Hepatocyte (in vitro differentiated cells): ENCODE measurements around the gene KANSL3. TPM values are rescaled to one million over a fixed set of nuclear protein-coding genes. Genes with fewer than 3 reads are reported as not detected.
"Not testable (repeated sequence)": the region's sequence is repeated elsewhere in the genome, so short reads cannot be mapped to it uniquely, and the experiment has no call there.

ENCODE experiments used
- DNase-seq: peaks from one replicate; pipeline ENCODE4 v3.0.0-alpha.2; 2016; ENCODE audit warnings: low spot score
- H2AFZ ChIP-seq: fragments of 200-600 bp; sonication (generic); 2 replicates; pipeline ENCODE4 v1.6.0; 2016; ENCODE audit warnings: antibody characterized with exemption, mild to moderate bottlenecking
- H3K27ac ChIP-seq: fragments of 200-600 bp; sonication (generic); 2 replicates; pipeline ENCODE4 v1.5.1; 2016; ENCODE audit warnings: mild to moderate bottlenecking
- H3K27me3 ChIP-seq: fragments of 200-600 bp; sonication (generic); 2 replicates; pipeline ENCODE4 v1.6.1; 2016
- H3K36me3 ChIP-seq: fragments of 200-600 bp; sonication (generic); replicated peaks from 2 replicates; pipeline ENCODE4 v1.5.1; 2016; ENCODE audit warnings: low read depth; ENCODE audit not compliant: insufficient read depth
- H3K4me1 ChIP-seq: fragments of 200-600 bp; sonication (generic); 2 replicates; pipeline ENCODE4 v1.5.1; 2016; ENCODE audit warnings: mild to moderate bottlenecking, moderate library complexity; ENCODE audit not compliant: insufficient read depth
- H3K4me2 ChIP-seq: fragments of 200-600 bp; sonication (generic); 2 replicates; pipeline ENCODE4 v1.6.0; 2016
- H3K4me3 ChIP-seq: fragments of 200-600 bp; sonication (generic); 2 replicates; pipeline ENCODE4 v1.5.1; 2016; ENCODE audit warnings: mild to moderate bottlenecking
- H3K79me2 ChIP-seq: fragments of 200-600 bp; sonication (generic); 2 replicates; pipeline ENCODE4 v1.6.0; 2017; ENCODE audit warnings: mild to moderate bottlenecking
- H3K9me2 ChIP-seq: fragments of 200-600 bp; sonication (generic); replicated peaks from 2 replicates; pipeline ENCODE4 v1.6.0; 2017; ENCODE audit warnings: mild to moderate bottlenecking; ENCODE audit not compliant: insufficient read depth
- H3K9me3 ChIP-seq: fragments of 200-600 bp; sonication (generic); 2 replicates; pipeline ENCODE4 v1.5.1; 2016; ENCODE audit warnings: low read depth, mild to moderate bottlenecking
- H4K20me1 ChIP-seq: fragments of 200-600 bp; sonication (generic); 2 replicates; pipeline ENCODE4 v1.6.0; 2016; ENCODE audit warnings: mild to moderate bottlenecking; ENCODE audit not compliant: insufficient read depth, poor library complexity, severe bottlenecking
- EZH2 ChIP-seq: fragments of 200-600 bp; sonication (generic); IDR thresholded peaks from 2 replicates; pipeline ENCODE4 v1.6.1; 2016; ENCODE audit warnings: antibody characterized with exemption, mild to moderate bottlenecking, borderline replicate concordance
- EZH2phosphoT487 ChIP-seq: fragments of 200-600 bp; sonication (generic); IDR thresholded peaks from one replicate; pipeline ENCODE4 v1.6.1; 2018; ENCODE audit warnings: antibody characterized with exemption, mild to moderate bottlenecking, low read depth, moderate library complexity; ENCODE audit not compliant: unreplicated experiment, severe bottlenecking
- WGBS: methylation state at CpG from one replicate; pipeline ENCODE4 v1.1.6; 2016; ENCODE audit warnings: low lambda C conversion rate; ENCODE audit errors: missing lambda C conversion rate; 5-methylcytosine and 5-hydroxymethylcytosine counted together
- polyA plus RNA-seq: library from polyadenylated mRNA; unstranded; fragments of >200 nt; fragmentation: Nextera tagmentation; extraction: Ambion mirVana; gene quantifications from 2 replicates; pipeline ENCODE4 v1.2.1, GENCODE V29; 2016
- total RNA-seq: library from RNA; depleted of rRNA; stranded (reverse); fragments of >200 nt; gene quantifications from 2 replicates; pipeline ENCODE4 v1.2.3, GENCODE V29; 2014
- TF ChIP-seq, protein P1 (sequence below): fragments of 200-600 bp; sonication (generic); IDR thresholded peaks from 2 replicates; pipeline ENCODE4 v1.5.1; 2016; ENCODE audit warnings: antibody characterized with exemption, mild to moderate bottlenecking; ENCODE audit not compliant: poor library complexity

Gene KANSL3
- total and polyA plus RNA-seq, 2 experiments from 2014 or later: 18.4 to 26.7 TPM

DNA sequence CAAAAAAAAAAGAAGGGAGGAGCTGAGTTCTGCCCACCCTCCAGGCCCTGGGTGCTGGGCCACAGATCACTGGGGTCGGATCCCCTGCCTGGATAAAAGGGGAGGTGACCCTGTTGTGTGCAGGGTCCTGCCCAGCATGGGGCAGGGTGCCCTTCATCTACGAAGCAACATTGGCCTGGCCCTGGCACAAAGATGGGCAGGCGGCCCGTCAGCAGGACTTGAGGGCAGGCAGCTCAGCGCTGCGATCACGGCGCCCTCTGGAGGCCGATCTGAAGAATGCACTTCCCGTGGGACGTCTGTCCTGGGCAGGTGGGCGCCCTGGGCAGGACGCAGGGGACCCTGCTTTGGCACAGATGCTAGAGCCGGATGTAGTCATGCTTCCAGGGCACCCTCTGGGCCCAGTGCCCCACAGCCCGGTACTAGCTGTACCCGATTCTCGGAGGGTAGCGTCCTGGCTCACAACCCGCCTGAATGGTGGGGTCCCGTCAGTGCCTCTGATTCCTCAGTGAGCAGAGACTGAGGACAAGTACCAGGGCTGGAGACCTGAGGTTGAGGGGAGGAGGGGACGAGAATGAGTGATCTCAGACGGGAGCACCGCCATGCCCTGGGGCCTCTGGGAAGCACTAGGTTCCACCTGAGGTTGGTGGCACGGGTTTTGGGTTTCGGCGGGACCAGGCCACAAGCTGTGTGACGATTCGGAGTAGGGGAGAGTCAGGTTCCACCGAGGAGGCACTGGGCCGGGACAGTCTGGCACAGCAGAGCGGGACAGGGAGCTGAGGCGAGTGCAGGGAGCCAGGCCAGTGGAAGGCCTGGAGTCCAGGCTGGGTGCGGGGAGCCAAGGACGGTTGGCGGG lies 83.6 kb downstream of the KANSL3 start:
- no peak overlapping the region for H3K27ac ChIP-seq

DNA sequence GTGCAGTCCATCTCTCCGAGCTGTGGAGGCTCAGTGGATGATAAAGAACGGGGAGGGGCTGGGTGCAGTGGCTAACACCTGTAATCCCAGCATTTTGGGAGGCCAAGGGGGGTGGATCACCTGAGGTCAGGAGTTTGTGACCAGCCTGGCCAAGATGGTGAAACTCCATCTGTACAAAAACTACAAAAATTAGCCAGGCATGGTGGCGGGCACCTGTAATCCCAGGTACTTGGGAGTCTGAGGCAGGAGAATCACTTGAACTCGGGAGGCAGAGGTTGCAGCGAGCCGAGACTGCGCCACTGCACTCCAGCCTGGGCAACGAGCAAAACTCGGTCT lies 84.2 kb downstream of the KANSL3 start:
- H3K79me2 ChIP-seq, H2AFZ ChIP-seq, H4K20me1 ChIP-seq, H3K9me3 ChIP-seq, H3K4me1 ChIP-seq, H3K9me2 ChIP-seq, DNase-seq, H3K27me3 ChIP-seq, H3K36me3 ChIP-seq, H3K27ac ChIP-seq, H3K4me3 ChIP-seq: not testable (repeated sequence)
- WGBS: 75% methylated on average over 9 of the region's 9 CpGs
- peak overlapping the region; percentile 65 for H3K4me2 ChIP-seq

More for the DNA sequence above, 83.6 kb downstream of the KANSL3 start:
- Histone ChIP-seq H4K20me1 (no peaks in the 10 kb centered on the region), H3K4me3 (no peak overlapping the region), H3K9me2 (no peaks in the 10 kb centered on the region), H3K27me3 (no peaks in the 10 kb centered on the region), H3K4me1 (no peaks in the 10 kb centered on the region), H2AFZ (no peak overlapping the region), H3K9me3 (no peaks in the 10 kb centered on the region), H3K79me2 (no peaks in the 10 kb centered on the region), H3K36me3 (no peaks in the 10 kb centered on the region), H3K4me2 (peak overlapping the region; percentile 65)
- no peak for TF ChIP-seq EZH2phosphoT487
- TF ChIP-seq, protein P1, sequence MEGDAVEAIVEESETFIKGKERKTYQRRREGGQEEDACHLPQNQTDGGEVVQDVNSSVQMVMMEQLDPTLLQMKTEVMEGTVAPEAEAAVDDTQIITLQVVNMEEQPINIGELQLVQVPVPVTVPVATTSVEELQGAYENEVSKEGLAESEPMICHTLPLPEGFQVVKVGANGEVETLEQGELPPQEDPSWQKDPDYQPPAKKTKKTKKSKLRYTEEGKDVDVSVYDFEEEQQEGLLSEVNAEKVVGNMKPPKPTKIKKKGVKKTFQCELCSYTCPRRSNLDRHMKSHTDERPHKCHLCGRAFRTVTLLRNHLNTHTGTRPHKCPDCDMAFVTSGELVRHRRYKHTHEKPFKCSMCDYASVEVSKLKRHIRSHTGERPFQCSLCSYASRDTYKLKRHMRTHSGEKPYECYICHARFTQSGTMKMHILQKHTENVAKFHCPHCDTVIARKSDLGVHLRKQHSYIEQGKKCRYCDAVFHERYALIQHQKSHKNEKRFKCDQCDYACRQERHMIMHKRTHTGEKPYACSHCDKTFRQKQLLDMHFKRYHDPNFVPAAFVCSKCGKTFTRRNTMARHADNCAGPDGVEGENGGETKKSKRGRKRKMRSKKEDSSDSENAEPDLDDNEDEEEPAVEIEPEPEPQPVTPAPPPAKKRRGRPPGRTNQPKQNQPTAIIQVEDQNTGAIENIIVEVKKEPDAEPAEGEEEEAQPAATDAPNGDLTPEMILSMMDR: peak; percentile 81
- TF ChIP-seq EZH2: no peak
- WGBS: 55% methylated on average over 35 of the region's 35 CpGs
- peak; percentile 71 for DNase-seq

DNA sequence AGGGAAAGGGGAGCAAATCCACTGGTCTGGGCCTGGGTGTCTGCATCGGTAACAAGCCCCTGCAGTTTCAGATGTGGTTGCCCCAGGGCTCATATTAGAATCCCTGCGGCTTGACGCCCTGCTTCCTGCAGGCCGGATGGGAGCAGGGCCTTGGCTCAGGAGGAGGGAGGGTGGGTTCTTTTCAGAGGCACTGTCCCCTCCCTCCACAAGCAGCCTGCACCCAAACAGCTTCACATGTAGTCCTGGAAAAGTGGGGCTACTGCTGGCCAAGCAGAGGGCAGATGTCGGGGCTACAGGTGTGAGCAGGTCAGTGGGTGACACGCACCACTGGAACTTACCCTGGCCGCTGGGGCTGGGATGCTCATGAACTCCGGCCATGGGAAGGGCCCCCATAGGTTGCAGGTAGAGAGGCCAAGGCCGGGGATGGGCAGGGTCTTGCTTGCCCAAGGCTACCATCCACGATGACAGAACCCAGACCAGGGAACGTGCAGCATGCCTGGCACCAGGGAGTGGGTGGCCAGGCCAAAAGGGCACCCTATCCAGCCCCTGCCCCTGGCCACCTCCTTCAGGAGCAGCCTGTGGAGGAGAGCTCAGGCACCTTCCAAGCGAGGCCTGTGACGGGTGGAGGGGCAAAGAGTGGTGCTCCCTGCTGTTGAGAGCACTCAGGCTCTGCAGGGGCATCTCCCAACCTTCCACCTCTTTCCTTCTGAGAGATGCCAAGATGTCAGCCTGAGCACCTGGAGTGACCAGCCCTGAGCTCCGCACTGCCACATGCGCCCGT lies 84.7 kb downstream of the KANSL3 start:
- Histone ChIP-seq H3K9me2 (no peaks in the 10 kb centered on the region), H4K20me1 (no peaks in the 10 kb centered on the region), H3K79me2 (no peaks in the 10 kb centered on the region), H3K9me3 (no peaks in the 10 kb centered on the region), H3K4me2 (no peak overlapping the region), H3K4me3 (no peak overlapping the region), H3K36me3 (no peaks in the 10 kb centered on the region), H3K27ac (no peak overlapping the region), H2AFZ (no peak overlapping the region), H3K4me1 (no peaks in the 10 kb centered on the region), H3K27me3 (no peaks in the 10 kb centered on the region)
- no peak for DNase-seq
- 94% methylated on average over 16 of the region's 16 CpGs for WGBS
- TF ChIP-seq, protein P1: no peak
- no peak for TF ChIP-seq EZH2
- TF ChIP-seq EZH2phosphoT487: no peak
